ENCODE measurements around the gene NPLOC4. TPM values are rescaled to one million over a fixed set of nuclear protein-coding genes. Genes with fewer than 3 reads are reported as not detected.

Gene NPLOC4
- polyA plus RNA-seq, 1 experiment, result 108 TPM

DNA sequence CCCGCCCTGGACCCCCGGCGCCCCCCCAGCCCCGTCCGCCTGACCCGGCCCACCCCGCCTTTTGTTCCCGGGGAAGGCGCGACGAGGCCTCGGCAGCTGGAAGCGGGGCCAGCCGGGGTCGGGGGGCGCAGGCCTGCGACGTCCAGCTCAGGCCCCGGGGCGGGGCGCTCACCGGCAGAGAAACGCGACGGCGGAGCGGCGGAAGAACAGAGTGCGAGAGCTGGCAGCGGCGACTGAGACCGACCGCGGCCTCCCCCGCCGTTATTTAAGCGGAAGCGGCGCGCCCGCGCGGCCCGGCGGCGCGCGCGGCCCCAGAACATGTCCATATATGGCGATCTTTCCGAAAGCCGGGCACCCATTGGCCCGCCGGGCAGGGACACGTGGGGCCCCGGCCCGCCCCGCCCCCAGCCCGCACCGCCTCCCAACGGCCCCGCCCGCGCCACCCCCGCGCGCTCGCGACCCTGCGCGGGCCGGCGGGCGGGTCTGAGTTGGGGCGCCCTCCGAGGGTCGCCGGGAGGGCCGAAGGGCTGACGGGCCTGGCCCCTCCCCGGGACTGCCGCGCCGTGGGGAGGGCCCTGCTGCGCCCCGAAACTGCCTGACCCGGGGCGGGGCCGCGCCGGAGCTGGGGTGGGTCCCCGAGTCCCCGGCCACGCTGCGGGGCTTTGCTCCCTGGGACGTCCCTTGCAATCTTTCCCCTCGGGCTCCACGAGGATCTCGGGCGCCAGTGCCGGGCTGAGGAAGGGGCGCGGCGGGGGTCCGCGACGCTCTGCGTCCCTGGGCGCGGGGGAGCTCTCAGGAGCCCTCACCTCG, 124.1 kb downstream of the NPLOC4 start, which contains the start of gene ACTG1:
Gene ACTG1 (minus strand): TSS at position 238 of the 810 bp plus-strand sequence. CDS start 445 bp downstream, outside the sequence.
- CTCF ChIA-PET, result interaction anchor here (2.9 kb wide), 1 partner anchor 89 kb away, joined by 10 read pairs; no protein-coding TSS in a partner anchor
- Histone ChIP-seq H3K27me3 (ENCODE audit: control insufficient read depth, insufficient read depth, low read length) (no peaks in the 10 kb centered on the region), H3K36me3 (ENCODE audit: control insufficient read depth, insufficient read depth, low read length) (peaks cover 34% of the 10 kb centered on the region), H3K4me3 (ENCODE audit: low read depth, low read length) (peak within 1 kb of the TSS; percentile 95)
- POLR2A ChIA-PET, result interaction anchor here (0.6 kb wide), 1 partner anchor 49 kb away, joined by 3 read pairs; no protein-coding TSS in a partner anchor
- TF ChIP-seq, protein P1, sequence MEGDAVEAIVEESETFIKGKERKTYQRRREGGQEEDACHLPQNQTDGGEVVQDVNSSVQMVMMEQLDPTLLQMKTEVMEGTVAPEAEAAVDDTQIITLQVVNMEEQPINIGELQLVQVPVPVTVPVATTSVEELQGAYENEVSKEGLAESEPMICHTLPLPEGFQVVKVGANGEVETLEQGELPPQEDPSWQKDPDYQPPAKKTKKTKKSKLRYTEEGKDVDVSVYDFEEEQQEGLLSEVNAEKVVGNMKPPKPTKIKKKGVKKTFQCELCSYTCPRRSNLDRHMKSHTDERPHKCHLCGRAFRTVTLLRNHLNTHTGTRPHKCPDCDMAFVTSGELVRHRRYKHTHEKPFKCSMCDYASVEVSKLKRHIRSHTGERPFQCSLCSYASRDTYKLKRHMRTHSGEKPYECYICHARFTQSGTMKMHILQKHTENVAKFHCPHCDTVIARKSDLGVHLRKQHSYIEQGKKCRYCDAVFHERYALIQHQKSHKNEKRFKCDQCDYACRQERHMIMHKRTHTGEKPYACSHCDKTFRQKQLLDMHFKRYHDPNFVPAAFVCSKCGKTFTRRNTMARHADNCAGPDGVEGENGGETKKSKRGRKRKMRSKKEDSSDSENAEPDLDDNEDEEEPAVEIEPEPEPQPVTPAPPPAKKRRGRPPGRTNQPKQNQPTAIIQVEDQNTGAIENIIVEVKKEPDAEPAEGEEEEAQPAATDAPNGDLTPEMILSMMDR (IDR thresholded peaks at IDR 0.05; ENCODE audit: insufficient read depth, low read depth, low read length), result no peak
- peak; percentile 51 for DNase-seq (ENCODE audit: low read depth)

DNA sequence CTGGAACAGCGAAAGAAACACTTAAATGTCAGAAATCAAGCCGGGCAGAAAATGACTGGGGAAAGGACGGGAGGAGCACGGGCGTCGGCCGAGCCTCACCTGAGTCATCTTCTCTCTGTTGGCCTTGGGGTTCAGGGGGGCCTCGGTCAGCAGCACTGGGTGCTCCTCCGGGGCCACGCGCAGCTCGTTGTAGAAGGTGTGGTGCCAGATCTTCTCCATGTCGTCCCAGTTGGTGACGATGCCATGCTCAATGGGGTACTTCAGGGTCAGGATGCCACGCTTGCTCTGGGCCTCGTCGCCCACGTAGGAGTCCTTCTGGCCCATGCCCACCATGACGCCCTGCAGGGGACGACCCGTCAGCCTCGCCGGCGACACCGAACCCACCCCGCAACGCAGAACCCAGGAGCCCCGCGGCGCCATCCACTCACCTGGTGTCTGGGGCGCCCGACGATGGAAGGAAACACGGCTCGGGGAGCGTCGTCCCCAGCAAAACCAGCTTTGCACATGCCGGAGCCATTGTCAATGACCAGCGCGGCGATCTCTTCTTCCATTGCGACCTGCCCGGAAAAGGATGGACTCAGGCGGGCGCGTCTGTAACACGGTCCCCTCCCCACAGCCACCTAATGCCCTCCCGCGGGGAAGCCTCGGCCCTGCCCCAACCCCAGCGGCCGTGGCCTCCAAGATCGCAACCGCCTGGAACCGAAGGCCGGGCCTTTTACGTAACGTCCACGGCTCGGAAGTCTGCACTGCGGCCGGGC, 124.9 kb downstream of the NPLOC4 start:
- Histone ChIP-seq H3K4me3 (ENCODE audit: low read depth, low read length) (peak overlapping the region; percentile 95), H3K27me3 (ENCODE audit: control insufficient read depth, insufficient read depth, low read length) (no peaks in the 10 kb centered on the region), H3K36me3 (ENCODE audit: control insufficient read depth, insufficient read depth, low read length) (peaks cover 31% of the 10 kb centered on the region)
- CTCF ChIA-PET, result interaction anchor here (1.2 to 2.9 kb wide), 2 partner anchors 22 to 89 kb away, joined by 3 to 10 read pairs; no protein-coding TSS in a partner anchor
- TF ChIP-seq, protein P1 (IDR thresholded peaks at IDR 0.05; ENCODE audit: insufficient read depth, low read depth, low read length), result no peak
- POLR2A ChIA-PET, result interaction anchor here (0.6 kb wide), 1 partner anchor 49 kb away, joined by 3 read pairs; no protein-coding TSS in a partner anchor
- DNase-seq (ENCODE audit: low read depth), result no peak

- Histone ChIP-seq H3K36me3 (ENCODE audit: control insufficient read depth, insufficient read depth, low read length) (peaks cover 31% of the 10 kb centered on the region), H3K4me3 (ENCODE audit: low read depth, low read length) (peak overlapping the region; percentile 95), H3K27me3 (ENCODE audit: control insufficient read depth, insufficient read depth, low read length) (no peaks in the 10 kb centered on the region)
- no peak for DNase-seq (ENCODE audit: low read depth)
- CTCF ChIA-PET, result interaction anchor here (0.5 to 2.9 kb wide), 3 partner anchors 22 to 130 kb away, joined by 3 to 10 read pairs (median 5); no protein-coding TSS in a partner anchor
- TF ChIP-seq, protein P1 (IDR thresholded peaks at IDR 0.05; ENCODE audit: insufficient read depth, low read depth, low read length), result no peak
- POLR2A ChIA-PET, result no interaction called here
These were observed 125.4 kb downstream of the NPLOC4 start for GRCh38 chr17:81511554-81511803.

GRCh38 chr17:81510785-81511553, 125.9 kb downstream of the NPLOC4 start:
- DNase-seq (ENCODE audit: low read depth), result no peak
- ChIA-PET POLR2A (interaction anchor here (1.3 kb wide), 1 partner anchor 116 kb away, joined by 3 read pairs; the partner anchor contains the start of gene BAHCC1), CTCF (interaction anchor here (0.5 to 2.9 kb wide), 5 partner anchors 21 to 130 kb away, joined by 3 to 10 read pairs (median 3); no protein-coding TSS in a partner anchor)
- TF ChIP-seq, protein P1 (IDR thresholded peaks at IDR 0.05; ENCODE audit: insufficient read depth, low read depth, low read length), result no peak
- Histone ChIP-seq H3K36me3 (ENCODE audit: control insufficient read depth, insufficient read depth, low read length) (peaks cover 31% of the 10 kb centered on the region), H3K27me3 (ENCODE audit: control insufficient read depth, insufficient read depth, low read length) (no peaks in the 10 kb centered on the region), H3K4me3 (ENCODE audit: low read depth, low read length) (peak overlapping the region; percentile 95)
